Adrenal gland (tissue), 5 donors: Measurements from ENCODE around the gene FLNC.

Experiments
- CTCF ChIP-seq, 6 experiments: fragments of 450-650 bp in 4 of 6; fragments of 200-600 bp in 2 of 6; sonication (generic) in 1 of 6; IDR thresholded peaks; 1 replicate in 5 of 6; 2 replicates in 1 of 6; pipeline versions ENCODE4 v1.5.1 to v1.8.0; 2016 to 2021; ENCODE audit warnings: antibody characterized with exemption in 6 of 6, mild to moderate bottlenecking in 2 of 6, moderate library complexity in 1 of 6
- POLR2A ChIP-seq, 2 donors: fragments of 450-650 bp; IDR thresholded peaks; one replicate each; pipeline ENCODE4 v1.6.1; 2017; ENCODE audit warnings: antibody characterized with exemption in 2 of 2, mild to moderate bottlenecking in 2 of 2, moderate library complexity in 1 of 2
- donor health status: DM: no; HTN: no; CAD: no.

- TF ChIP-seq CTCF (IDR thresholded peaks at IDR 0.05): no peak
- no peak for TF ChIP-seq POLR2A (IDR thresholded peaks at IDR 0.05)
Observed at GRCh38 chr7:128812514-128813168, 17.6 kb upstream of the FLNC start.
